Daoy (cell line): ENCODE data around the gene MGMT. TPM values are rescaled to one million over a fixed set of nuclear protein-coding genes. Genes with fewer than 3 reads are reported as not detected.

Experiments used
- DNase-seq: peaks from one replicate; pipeline ENCODE4 v3.0.0-alpha.2; 2015; ENCODE audit warnings: low read depth
- total RNA-seq: library from RNA; depleted of rRNA; stranded (reverse); fragments of >200 nt; shearing (Covaris generic); gene quantifications from 2 replicates; pipeline ENCODE4 v1.2.3, GENCODE V29; 2014

Gene MGMT
- total RNA-seq, 1 experiment from 2014 or later, result 14.9 TPM

DNA sequence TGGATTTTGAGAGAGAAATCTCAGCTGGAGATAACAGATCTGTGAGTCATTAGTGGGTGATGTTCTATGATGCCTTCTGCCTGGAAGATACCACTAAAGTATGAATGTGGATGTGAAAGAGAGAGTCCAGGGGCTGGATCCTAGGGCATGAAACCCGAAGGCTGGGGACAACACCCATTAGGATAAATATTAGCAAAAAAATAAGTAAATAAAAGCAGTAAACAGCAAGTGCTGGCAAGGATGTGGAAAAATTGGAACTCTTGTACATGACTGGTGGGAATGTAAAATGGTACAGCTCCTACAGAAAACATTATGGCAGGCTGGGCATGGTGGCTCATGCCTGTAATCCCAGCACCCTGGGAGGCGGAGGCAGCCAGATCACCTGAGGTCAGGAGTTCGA is 16.6 kb upstream of the MGMT start:
- DNase-seq, result no peak

DNA sequence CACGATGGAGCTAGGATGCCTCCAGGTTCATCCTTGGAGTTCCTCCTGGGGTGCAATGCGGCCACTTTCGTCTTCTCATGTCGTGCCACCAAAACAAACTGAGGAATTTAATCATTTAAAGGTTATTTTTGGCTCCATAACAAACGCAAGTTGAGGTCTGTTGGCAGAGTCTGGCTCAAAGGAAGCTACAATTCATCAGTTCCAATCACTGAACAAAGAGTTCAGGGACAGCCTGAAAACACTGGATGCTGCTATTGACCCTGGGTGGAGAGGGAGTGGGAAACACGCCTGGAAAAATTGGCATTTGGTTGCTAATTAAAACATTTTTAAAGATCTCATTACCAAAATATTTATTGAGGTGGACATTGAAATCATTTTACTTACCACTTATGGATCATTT is 11.4 kb upstream of the MGMT start:
- DNase-seq, result no peak

DNA sequence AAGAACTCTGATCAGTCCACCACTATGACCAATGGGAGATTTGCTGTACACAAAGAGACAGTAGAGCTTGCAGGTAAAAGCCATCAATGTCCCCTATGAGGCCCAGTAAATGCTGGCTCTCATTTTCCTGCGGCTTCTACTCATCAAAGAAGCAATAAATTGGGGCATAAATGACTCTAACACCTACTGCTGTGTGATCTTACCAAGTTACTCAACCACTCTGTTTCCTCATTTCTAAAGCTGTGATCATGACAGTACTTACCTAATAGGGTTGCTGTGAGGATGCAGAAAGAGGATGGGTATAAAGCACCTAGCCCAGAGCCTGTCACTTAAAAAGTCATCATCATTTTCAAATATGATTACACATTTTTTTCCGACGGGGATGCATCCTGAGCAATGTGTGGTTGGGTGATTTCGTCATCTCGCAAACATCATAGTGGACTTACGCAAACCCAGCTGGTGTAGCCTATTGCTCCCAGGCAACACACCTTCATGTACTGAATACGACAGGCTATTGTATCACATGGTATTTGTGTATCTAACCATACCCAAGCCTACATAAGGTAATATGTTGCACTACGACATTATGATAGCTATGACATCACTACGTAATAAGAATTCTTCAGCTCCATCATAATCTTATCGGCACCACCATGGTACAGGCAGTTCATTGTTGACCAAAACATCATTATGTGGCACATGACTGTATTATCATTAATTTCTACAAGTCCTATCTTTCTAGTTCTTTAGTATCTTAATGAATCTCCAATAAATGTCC is 7.1 kb upstream of the MGMT start:
- DNase-seq, result no peak

DNA sequence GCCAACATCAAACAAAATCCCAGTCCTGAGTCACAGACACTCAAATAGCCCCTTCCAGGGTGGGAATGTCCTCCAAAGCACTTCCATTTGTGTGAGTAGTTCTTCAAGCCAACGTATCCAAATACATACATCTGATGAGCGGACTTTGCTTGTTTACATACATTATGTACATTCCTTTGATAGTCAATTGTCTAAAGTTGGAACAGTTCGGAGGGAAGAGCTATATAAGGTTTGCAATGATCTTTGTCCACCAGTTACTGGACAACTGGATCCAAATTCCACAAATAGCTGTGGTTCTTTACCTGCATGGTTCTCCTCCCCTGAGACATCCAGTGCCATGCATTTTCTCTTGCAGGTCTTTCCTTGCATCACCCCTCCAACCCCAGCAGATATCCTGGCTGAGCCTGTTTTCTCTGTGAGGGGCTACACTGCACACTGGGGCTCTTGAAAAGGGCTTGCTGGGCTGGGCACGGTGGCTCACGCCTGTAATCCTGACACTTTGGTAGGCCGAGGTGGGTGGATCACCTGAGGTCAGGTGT is 4.7 kb upstream of the MGMT start:
- no peak for DNase-seq

DNA sequence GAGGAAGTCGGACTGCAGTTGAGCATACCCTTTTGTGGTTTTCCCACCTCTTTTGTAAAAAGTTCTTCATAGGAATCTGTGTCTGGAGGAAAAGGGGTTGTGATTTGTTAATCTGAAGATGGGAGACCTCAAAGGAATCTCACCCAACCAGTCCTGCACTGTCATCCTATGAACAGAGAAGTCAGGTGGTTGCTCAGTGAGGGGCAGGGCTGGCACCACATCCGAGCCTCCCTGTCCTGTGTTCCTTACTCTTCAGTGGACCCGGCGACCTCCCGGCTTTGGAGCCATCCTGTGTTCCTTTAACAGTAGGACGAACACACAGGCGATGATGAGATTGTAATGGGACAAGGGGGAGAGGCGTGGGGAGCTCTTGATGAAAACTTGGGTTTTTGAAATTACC is 2.8 kb upstream of the MGMT start:
- DNase-seq, result no peak

DNA sequence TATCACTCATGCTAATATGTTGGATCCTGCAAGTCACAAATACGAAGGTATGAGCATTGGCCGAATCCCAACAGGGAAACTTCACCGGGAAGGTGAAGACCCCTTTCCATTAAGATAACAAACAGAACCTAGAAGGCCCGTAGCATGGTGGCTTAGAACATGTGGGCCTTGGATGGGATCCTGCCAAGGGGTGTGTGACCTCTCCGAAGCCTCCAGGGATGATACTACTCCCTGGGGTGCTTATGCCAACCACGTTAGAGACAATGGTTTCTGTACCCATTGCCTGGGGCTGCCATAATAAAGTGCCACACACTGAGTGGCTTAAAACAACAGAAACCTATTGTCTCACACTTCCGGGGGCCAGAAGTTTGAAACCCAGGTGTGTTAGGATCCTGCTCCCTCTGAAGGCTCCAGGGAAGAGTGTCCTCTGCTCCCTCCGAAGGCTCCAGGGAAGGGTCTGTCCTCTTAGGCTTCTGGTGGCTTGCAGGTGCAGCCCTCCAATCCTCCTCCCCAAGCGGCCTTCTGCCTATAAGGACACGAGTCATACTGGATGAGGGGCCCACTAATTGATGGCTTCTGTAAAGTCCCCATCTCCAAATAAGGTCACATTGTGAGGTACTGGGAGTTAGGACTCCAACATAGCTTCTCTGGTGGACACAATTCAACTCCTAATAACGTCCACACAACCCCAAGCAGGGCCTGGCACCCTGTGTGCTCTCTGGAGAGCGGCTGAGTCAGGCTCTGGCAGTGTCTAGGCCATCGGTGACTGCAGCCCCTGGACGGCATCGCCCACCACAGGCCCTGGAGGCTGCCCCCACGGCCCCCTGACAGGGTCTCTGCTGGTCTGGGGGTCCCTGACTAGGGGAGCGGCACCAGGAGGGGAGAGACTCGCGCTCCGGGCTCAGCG is 992 bp upstream of the MGMT start:
- DNase-seq, result no peak

DNA sequence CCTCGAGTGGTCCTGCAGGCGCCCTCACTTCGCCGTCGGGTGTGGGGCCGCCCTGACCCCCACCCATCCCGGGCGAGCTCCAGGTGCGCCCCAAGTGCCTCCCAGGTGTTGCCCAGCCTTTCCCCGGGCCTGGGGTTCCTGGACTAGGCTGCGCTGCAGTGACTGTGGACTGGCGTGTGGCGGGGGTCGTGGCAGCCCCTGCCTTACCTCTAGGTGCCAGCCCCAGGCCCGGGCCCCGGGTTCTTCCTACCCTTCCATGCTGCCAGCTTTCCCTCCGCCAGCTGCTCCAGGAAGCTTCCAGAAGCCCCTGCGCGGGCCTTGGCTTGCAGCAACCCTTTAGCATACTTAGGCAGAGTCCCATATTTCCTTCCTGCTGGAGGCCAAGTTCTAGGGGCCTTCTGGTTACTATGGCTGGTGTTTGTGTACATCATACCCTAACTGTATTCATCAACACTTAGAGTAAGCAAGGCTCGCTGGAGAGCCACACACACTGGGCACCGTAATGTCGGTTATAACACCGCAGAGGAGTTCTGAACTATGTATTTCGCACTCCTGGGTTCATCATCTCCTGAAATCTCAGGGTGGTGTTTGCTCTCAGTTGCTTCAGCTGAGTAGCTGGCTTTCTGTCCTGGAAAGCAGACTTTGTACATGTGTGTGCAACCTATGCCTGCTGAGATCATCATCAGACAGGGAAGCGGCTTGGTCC is 471 bp downstream of the MGMT start:
- peak; percentile 23 for DNase-seq

DNA sequence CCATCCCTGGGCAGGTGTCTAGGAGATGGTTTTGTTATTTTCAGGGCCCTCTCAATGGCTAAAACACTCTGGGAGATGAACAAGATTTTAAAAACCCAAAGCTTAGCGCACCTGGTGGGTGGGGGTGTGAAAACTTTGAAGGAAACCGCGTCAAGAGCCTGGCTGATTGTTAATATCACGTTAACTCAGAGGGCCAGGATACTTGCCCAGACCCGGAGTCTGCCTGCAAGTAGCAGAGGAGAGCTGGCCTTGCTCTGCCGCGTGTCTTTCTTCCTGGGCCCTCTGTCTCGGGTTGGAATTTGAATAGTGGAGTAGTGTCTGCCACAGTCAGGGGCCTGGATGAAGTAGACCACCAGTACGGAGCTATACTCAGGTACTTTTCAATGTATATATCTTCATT is 1.1 kb downstream of the MGMT start:
- no peak for DNase-seq

DNA sequence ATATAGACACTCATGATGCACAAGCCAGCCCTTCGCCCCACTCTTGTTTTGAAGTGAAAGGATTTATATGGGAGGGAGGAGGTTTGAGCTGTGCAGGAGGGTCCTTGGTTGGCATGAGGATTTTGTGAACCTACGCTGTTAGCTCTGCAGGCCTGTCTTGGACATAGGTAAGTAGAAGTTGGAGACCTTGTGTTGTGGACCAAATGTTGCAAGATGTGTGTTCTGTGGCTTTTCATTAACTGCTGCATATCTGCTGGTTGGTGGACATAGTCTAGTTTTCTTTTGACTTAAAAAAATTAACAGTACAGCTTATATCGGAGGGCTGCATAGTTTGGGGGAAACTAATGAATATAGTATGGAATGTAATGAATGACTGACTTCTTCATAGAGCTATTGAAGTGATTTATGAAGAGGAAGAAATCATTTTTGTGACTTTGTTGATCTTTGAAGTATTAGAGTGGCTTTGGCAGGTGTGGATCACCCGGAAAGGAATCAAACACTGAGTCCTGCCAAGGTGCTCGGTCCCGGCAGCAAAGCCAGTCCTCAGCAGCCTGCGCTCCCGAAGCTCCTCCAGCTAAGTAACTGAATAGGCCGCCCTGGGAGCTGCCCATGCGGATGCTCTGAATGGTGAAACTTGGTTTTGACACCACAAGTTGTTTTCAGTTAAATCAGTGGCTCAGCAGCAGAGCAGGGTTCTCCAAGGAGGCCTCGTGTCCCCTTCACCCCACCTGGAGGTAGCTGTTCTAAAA is 3.2 kb downstream of the MGMT start:
- DNase-seq, result no peak

DNA sequence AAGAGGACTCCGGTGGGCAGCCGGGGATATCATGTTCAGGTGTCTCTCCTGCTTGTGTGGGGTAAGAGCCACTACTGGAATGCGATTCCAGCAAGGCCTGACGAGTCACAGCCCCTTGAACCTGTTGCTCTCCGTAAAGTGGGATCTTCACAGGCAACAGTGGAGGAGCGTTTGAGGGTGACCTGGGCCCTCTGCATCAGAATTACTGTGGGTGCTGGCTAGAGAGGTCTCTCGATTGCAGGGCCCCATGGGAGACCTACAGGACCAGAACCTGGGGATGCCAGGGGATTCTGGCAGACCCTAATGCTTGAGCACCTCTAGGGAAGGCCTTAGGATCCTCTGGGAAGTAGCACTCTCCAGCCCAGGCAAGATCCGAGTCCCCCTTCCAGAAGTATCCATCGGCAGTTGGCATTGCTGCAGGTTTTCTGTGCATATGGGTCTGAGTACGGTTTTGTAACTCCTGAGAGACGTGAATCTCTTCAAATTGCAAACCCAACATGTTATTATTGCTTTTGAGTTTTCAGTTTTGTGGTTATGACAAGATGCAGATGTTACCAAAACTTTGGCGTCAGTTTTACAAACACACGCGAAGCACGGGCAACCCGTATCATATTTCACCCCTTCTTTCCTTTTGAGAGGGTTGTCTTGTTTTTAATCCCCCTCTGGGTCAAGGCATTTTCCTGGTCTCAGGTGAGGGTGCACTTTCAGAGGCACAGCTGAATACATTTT is 4.6 kb downstream of the MGMT start:
- DNase-seq, result no peak

DNA sequence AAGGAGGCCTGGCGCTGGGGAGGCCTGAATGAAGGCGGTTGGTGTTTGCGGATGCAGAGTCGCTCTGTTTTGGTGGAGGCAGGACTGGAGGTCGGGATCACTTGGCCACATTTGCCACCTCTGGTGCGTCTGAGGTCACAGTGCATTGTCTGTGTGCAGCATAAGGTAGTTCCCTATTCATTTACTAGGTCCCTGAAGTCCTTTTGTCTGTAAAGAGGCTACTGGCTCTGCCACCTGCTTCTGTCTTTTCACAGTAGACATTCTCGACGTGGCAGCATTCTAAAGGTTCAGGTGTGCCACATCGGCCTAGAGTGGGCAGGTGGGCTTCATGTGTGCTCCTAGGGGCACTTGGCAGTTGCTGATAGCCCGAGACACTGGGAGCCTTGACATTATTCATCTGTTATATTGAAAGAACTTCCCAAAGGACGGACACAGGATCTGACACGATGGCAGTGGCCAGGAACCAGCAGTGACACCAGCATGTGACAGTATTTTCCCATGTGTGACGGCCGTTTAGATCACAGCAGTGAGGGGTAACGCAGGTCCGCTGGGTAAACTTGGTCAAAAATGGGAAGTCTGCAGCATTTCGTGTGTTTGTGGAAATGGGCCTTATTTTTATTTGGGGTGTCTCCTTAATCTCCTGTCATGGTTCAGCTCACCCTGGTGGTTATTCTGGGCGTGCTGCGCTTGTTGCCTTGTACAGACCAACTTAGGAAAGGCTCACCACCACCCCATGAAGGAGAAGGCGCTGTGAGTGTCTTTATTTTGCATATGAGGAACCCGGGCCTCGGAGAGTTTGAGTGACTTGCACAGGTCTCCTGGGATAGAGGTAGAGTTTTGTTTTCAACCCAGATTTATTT is 5.9 kb downstream of the MGMT start:
- DNase-seq, result no peak

DNA sequence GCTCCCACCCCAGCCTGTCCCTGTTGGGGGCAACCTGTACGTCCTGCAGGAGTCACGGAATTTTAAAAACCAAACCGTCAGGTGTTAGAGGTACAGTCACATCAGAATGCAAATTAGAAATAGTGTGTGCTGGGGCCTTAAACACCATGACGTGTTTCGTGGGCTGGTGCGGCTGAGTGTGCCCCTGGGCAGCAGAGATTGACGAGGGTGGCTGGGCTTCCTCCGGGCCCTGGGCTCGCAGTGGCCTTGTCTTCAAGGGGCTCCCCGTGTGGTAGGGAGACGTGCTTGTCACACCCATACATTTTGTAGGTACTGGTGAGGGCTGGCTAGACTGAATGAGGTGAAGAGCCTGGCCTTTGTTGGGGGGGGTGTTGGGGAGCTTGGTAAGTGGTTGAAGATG is 7.6 kb downstream of the MGMT start:
- DNase-seq, result no peak

DNA sequence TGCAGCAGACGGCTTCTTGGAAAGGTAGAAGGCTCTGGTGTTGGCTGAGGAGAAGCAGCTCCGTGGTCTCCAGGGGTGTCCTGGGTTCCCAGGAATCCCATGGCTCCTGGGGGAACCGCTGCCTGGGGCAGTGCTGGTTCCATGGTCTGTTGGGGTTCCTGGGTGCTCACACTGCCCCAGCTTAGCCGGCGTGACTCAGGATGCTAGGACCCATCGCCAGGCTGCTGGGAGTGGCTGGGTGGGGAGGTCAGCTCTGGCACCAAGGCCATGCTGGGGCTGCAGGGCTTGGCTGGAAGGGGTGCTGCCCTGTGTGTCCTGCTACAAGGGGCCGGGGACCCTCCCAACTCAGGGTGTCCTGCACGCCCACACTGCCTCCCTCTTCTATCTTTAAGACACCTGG is 9.4 kb downstream of the MGMT start:
- no peak for DNase-seq

DNA sequence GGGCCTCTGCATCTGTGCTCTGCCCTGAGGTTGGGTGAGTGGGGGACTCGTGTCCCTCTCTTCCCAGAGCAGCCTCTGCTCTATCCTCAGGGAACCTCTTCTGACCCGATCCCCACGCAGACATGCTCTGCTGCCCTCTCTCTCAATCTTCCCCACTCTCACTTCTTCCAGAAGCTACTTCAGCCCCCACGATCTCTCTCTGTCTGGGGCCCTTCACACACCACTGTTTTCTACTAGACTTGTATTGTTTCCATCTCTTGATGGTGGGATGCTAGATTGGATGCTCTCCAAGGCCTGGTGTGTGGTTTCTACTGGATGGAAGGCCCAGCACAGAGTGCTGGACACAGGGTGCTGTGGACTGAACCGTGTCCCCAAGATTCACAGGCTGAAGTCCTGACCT is 10.0 kb downstream of the MGMT start:
- DNase-seq, result no peak

DNA sequence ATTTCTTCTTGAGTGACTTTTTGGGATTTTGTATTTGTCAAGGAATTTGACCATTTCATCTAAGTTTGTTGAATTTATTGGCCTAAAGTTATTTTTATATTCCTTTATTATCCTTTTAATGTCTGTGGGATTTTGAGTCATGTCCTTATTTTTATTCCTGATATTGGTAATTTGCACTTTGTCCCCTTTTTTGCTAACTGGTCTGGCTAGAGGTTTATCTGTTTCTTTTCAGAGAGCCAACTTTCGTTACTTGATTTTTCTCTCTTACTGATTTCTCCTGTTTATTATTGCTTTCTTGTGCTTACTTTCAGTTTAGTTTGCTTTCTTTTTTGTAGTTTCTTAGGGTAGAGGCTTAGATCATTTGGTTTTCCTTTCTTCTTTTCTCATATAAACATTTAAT is 14.6 kb downstream of the MGMT start:
- no peak for DNase-seq

DNA sequence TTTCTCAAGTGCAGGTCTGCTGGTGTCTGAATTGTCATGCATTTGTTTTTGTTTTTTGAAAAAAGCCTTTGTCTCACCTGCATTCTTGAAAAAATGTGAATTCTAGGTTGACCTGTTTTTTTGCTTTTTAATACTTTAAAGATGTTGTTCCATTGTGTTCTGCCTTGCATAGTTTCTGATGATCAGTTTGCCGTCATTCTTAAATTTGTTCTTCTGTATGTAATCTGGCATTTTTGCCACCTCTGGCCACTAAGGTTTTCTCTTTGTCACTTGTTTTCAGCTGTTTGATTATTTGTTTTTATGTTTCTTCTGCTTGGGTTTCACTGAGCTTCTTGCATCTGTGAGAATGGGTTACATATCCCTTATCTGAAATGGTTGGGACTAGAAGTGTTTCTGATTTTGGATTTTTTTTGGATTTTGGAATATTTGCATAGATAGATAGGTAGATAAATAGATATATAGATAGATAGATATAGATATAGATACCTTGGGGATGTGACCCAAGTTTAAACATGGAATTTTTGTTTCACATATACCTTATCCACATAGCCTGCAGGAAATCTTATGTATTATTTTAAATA is 16.5 kb downstream of the MGMT start:
- no peak for DNase-seq

DNA sequence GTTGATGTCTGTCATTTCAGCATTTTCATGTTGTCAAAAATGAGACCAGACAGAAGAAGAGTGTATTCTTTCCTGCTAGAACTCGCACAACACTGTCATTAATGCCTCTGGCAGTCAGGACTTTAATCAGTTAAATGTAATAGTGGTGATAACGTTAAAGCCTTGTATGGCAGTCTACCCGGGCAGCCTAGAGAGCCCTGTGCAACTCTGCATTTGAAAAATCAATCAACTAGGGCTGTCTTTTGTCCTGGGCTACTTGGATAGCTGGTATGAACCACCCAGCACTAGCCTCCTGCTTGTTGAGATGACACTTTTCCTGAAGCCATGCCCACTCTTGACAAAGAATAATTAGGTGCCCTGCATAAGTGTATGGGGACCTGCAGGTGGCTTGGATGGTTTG is 19.8 kb downstream of the MGMT start:
- no peak for DNase-seq

DNA sequence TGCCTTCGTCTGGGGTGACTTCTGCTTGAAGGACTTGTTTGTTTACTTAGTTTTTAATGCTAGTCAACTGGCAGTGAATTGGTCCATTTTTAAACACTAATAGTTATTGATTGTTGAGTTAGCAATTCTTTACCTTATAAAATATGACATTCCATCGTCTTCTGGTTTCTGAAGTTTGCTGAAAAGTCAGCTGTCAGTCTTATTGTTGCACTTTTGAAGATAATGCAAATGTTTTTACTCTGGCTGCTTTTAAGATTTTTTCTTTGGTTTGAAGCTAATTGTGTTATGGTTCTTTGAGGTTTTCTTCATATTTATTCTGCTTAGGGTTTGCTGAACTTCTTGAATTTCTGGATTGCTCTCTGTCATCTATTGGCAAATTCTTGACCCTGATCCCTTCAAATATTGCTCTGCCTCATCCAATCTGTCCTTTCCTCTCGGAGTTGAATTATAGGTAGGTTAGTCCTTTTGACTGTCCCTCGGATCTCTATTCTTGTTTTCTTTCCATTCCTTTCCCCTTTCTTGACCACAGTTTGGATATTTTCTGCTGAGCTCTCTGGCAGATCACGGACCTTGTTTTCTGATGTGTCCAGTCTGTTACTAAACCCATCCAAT is 24.2 kb downstream of the MGMT start:
- DNase-seq, result no peak

DNA sequence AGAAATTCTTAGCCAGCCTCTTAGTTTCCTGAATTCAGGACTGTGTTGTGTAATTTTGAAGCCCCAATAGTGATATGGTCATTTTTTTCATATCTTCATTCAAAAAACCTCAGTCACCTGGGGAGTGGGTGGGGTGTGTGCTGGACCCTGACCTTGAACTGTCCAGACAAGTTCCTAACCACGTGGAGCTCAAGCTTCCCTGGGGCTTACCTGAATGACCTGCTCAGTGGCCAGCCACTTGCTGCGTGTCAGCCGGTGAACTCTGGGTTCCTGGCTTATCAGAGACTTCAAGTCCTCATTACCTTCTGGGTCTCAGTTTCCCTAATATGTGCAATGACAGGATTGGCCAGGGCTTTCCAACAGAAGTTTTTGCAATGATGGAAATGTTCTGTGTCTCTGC is 27.1 kb downstream of the MGMT start:
- no peak for DNase-seq
